ENCODE data around the gene PRMT9. TPM values are rescaled to one million over a fixed set of nuclear protein-coding genes. Genes with fewer than 3 reads are reported as not detected.

Gene PRMT9
- total RNA-seq, 2 donors from 2014 or later = 4.9 to 6.4 TPM

DNA sequence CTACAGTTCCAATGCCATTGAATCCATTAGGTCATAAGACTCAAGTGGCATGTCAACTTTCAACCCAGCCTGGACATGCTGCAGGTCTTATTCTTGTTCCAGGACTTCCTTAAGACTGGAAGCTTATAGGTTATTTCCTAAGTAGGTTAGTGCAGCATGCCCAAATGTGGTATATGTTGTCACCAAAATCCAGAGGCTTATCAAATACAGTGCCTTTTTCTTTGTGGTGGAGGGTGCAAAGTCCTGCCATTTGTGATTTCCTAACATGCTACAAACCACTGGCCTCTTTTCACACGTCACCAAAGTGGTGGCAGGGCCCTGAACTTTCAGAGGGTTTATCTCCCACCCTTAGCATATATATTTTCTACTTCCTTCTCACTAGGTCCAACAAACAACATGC lies 76.5 kb downstream of the PRMT9 start:
- no peak for DNase-seq
- Histone ChIP-seq H3K27me3 (no peaks in the 10 kb centered on the region), H3K27ac (no peak overlapping the region), H3K4me1 (no peaks in the 10 kb centered on the region), H3K9me3 (no peaks in the 10 kb centered on the region), H3K36me3 (no peaks in the 10 kb centered on the region), H3K4me3 (no peak overlapping the region), H3K9ac (ENCODE audit: low read depth in 2 of 2, low read length in 2 of 2) (no peak overlapping the region)
- TF ChIP-seq, protein P1, sequence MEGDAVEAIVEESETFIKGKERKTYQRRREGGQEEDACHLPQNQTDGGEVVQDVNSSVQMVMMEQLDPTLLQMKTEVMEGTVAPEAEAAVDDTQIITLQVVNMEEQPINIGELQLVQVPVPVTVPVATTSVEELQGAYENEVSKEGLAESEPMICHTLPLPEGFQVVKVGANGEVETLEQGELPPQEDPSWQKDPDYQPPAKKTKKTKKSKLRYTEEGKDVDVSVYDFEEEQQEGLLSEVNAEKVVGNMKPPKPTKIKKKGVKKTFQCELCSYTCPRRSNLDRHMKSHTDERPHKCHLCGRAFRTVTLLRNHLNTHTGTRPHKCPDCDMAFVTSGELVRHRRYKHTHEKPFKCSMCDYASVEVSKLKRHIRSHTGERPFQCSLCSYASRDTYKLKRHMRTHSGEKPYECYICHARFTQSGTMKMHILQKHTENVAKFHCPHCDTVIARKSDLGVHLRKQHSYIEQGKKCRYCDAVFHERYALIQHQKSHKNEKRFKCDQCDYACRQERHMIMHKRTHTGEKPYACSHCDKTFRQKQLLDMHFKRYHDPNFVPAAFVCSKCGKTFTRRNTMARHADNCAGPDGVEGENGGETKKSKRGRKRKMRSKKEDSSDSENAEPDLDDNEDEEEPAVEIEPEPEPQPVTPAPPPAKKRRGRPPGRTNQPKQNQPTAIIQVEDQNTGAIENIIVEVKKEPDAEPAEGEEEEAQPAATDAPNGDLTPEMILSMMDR (IDR thresholded peaks at IDR 0.05) = no peak
- intact Hi-C loops (cut with DNase I) = no loop called here

- Histone ChIP-seq H3K27ac (no peak overlapping the region), H3K4me3 (no peak overlapping the region), H3K36me3 (no peaks in the 10 kb centered on the region), H3K4me1 (no peaks in the 10 kb centered on the region), H3K9me3 (no peaks in the 10 kb centered on the region), H3K9ac (ENCODE audit: low read depth in 2 of 2, low read length in 2 of 2) (no peak overlapping the region), H3K27me3 (no peaks in the 10 kb centered on the region)
- no peak for DNase-seq
- intact Hi-C loops (cut with DNase I) = no loop called here
- TF ChIP-seq, protein P1 (IDR thresholded peaks at IDR 0.05) = no peak
These were observed 78.5 kb downstream of the PRMT9 start for GRCh38 chr4:147605499-147605898.

GRCh38 chr4:147599769-147600168 lies 84.2 kb downstream of the PRMT9 start:
- Histone ChIP-seq H3K4me1 (no peaks in the 10 kb centered on the region), H3K27ac (no peak overlapping the region), H3K9me3 (no peaks in the 10 kb centered on the region), H3K9ac (ENCODE audit: low read depth in 2 of 2, low read length in 2 of 2) (no peak overlapping the region), H3K36me3 (no peaks in the 10 kb centered on the region), H3K4me3 (no peak overlapping the region), H3K27me3 (no peaks in the 10 kb centered on the region)
- intact Hi-C loops (cut with DNase I) = loop anchor here (10.0 kb wide), 1 partner anchor 585 kb away; no protein-coding TSS in a partner anchor
- TF ChIP-seq, protein P1 (IDR thresholded peaks at IDR 0.05) = no peak
- DNase-seq = no peak

DNA sequence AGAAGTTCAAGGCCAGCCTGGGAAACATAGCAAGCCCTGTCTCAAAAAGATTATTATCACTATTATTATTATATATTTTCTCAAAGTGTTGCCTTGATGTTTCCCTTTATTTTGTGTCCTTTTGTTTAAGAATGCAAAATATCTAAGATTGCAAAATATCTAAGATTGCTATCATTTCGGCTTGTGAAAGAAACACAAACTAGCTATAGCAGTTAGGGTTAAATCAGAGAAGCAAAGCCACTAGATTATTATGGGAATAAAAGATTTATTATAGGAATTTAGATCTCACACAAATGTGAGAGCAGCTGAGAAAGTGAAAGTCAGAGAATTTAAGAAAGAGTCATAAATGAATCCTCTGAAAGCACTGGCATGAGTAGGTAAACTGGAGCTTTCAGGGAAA lies 84.8 kb downstream of the PRMT9 start:
- H3K9me3 ChIP-seq = no peaks in the 10 kb centered on the region
- intact Hi-C loops (cut with DNase I) = loop anchor here (10.0 kb wide), 1 partner anchor 584 kb away; no protein-coding TSS in a partner anchor
- H3K4me3 ChIP-seq = no peak overlapping the region
- no peak overlapping the region for H3K9ac ChIP-seq (ENCODE audit: low read depth in 2 of 2, low read length in 2 of 2)
- H3K4me1 ChIP-seq = no peaks in the 10 kb centered on the region
- H3K36me3 ChIP-seq = no peaks in the 10 kb centered on the region
- H3K27ac ChIP-seq = no peak overlapping the region
- H3K27me3 ChIP-seq = no peaks in the 10 kb centered on the region
- TF ChIP-seq, protein P1 (IDR thresholded peaks at IDR 0.05) = no peak
- DNase-seq = no peak

DNA sequence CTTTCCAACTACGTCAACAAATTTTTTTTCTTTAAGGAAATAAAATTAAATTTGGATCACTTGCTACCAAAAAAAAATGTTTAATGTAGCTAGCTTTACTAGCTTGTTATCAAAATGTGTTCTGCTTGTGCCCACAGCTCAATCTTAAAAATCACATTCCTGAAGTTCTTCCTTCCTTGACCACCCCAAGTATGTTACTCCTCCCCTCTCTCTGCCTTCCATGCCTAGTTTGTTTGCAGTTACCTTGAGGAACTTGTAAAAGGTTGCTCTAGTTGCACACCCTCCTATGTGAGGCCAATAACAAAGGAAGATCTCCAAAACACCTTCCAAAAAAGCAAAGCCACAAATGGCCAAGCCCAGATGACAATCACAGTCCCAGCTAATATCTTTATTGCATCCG lies 86.4 kb downstream of the PRMT9 start:
- H3K36me3 ChIP-seq = no peaks in the 10 kb centered on the region
- no peaks in the 10 kb centered on the region for H3K27me3 ChIP-seq
- DNase-seq = no peak
- intact Hi-C loops (cut with DNase I) = loop anchor here (10.0 kb wide), 1 partner anchor 583 kb away; no protein-coding TSS in a partner anchor
- no peaks in the 10 kb centered on the region for H3K4me1 ChIP-seq
- H3K9me3 ChIP-seq = no peaks in the 10 kb centered on the region
- H3K4me3 ChIP-seq = no peak overlapping the region
- H3K27ac ChIP-seq = no peak overlapping the region
- TF ChIP-seq, protein P1 (IDR thresholded peaks at IDR 0.05) = no peak
- no peak overlapping the region for H3K9ac ChIP-seq (ENCODE audit: low read depth in 2 of 2, low read length in 2 of 2)
